DND-41 (cell line): ENCODE measurements around the gene HYAL1.
A peak's percentile ranks its signal among the peaks of the same experiment; 100 is the strongest.
"Not testable (repeated sequence)": the region's sequence is repeated elsewhere in the genome, so short reads cannot be mapped to it uniquely, and the experiment has no call there.

ENCODE experiments used
- ATAC-seq: fragments of 200-7000 bp; cut with Tn5 transposase; 3 replicates; pipeline ENCODE4 v1.9.1; 2021; ENCODE audit warnings: low read depth; ENCODE audit not compliant: insufficient read depth
- DNase-seq: peaks from one replicate; pipeline ENCODE4 v3.0.0-alpha.2; 2020
- H2AFZ ChIP-seq: 2 replicates; pipeline ENCODE4 v1.6.0; 2012; ENCODE audit warnings: low read depth, low read length
- H3K27ac ChIP-seq: 2 replicates; pipeline ENCODE4 v1.5.1; 2012; ENCODE audit warnings: low read length, inconsistent platforms
- H3K27me3 ChIP-seq: fragments of 200-600 bp; sonication (generic); 2 replicates; pipeline ENCODE4 v1.6.0; 2012; ENCODE audit warnings: low read length, mild to moderate bottlenecking, inconsistent platforms; ENCODE audit not compliant: insufficient read depth, poor library complexity
- H3K36me3 ChIP-seq: 2 replicates; pipeline ENCODE4 v1.5.1; 2012; ENCODE audit warnings: low read length, inconsistent platforms; ENCODE audit not compliant: insufficient read depth
- H3K4me1 ChIP-seq: 2 replicates; pipeline ENCODE4 v1.5.1; 2012; ENCODE audit warnings: mild to moderate bottlenecking, low read length; ENCODE audit not compliant: insufficient read depth
- H3K4me2 ChIP-seq: 2 replicates; pipeline ENCODE4 v1.6.0; 2012; ENCODE audit warnings: mild to moderate bottlenecking, moderate library complexity, low read length, inconsistent platforms; ENCODE audit not compliant: insufficient read depth
- H3K4me3 ChIP-seq, 2 experiments: fragments of 200-600 bp in 1 of 2; shearing (Covaris generic) in 1 of 2; 2 replicates each; pipeline ENCODE4 v1.5.1; 2012 to 2016; ENCODE audit warnings: inconsistent platforms in 2 of 2, low read length in 2 of 2, mild to moderate bottlenecking in 2 of 2, low read depth in 1 of 2, moderate library complexity in 1 of 2
- H3K79me2 ChIP-seq: 2 replicates; pipeline ENCODE4 v1.6.0; 2012; ENCODE audit warnings: low read length, inconsistent platforms; ENCODE audit not compliant: insufficient read depth
- H3K9ac ChIP-seq: 2 replicates; pipeline ENCODE4 v1.6.0; 2012; ENCODE audit warnings: low read depth, mild to moderate bottlenecking, inconsistent platforms, low read length, moderate library complexity
- H3K9me3 ChIP-seq: 2 replicates; pipeline ENCODE4 v1.5.1; 2012; ENCODE audit warnings: low read length, moderate library complexity, mild to moderate bottlenecking, inconsistent platforms; ENCODE audit not compliant: insufficient read depth, severe bottlenecking
- H4K20me1 ChIP-seq: 2 replicates; pipeline ENCODE4 v1.6.0; 2012; ENCODE audit warnings: low read length; ENCODE audit not compliant: insufficient read depth
- CTCF ChIP-seq: IDR thresholded peaks from 2 replicates; pipeline ENCODE4 v1.5.1; 2012; ENCODE audit warnings: borderline replicate concordance, low read length, moderate library complexity, mild to moderate bottlenecking; ENCODE audit not compliant: poor library complexity, severe bottlenecking; ENCODE audit errors: extremely low read depth
- EZH2 ChIP-seq: IDR thresholded peaks from 3 replicates; pipeline ENCODE4 v1.6.1; 2012; ENCODE audit warnings: borderline replicate concordance, low read depth, mild to moderate bottlenecking, moderate library complexity, low read length, inconsistent platforms; ENCODE audit not compliant: severe bottlenecking

The HYAL1 gene

GRCh38 chr3:50287262-50287661 is 16.1 kb downstream of the HYAL1 start:
- DNase-seq, result no peak
- H3K36me3 ChIP-seq, result peaks cover 46% of the 10 kb centered on the region

GRCh38 chr3:50286322-50287227 is 16.8 kb downstream of the HYAL1 start:
- no peak overlapping the region for H2AFZ ChIP-seq
- no peak for DNase-seq
- H3K4me1 ChIP-seq, result peaks cover 19% of the 10 kb centered on the region
- H3K4me2 ChIP-seq, result no peak overlapping the region
- H3K27ac ChIP-seq, result no peak overlapping the region
- no peak overlapping the region for H3K9ac ChIP-seq
- H4K20me1 ChIP-seq, result peaks cover 26% of the 10 kb centered on the region; the same call in 1 of the 2 replicates
- no peaks in the 10 kb centered on the region for H3K27me3 ChIP-seq
- H3K79me2 ChIP-seq, result peaks cover 21% of the 10 kb centered on the region
- H3K36me3 ChIP-seq, result peaks cover 46% of the 10 kb centered on the region
- ATAC-seq, result 0 out of 3 replicates have a peak, but pooled peaks have one; percentile 20
- H3K9me3 ChIP-seq, result no peaks in the 10 kb centered on the region
- H3K4me3 ChIP-seq, result no peak overlapping the region
- TF ChIP-seq CTCF, result no peak

More at GRCh38 chr3:50287262-50287661, 16.1 kb downstream of the HYAL1 start:
- Histone ChIP-seq H3K9me3 (no peaks in the 10 kb centered on the region), H2AFZ (no peak overlapping the region), H3K4me1 (peaks cover 21% of the 10 kb centered on the region), H4K20me1 (peaks cover 26% of the 10 kb centered on the region; the same call in 1 of the 2 replicates), H3K4me3 (no peak overlapping the region), H3K4me2 (no peak overlapping the region), H3K9ac (no peak overlapping the region), H3K27ac (no peak overlapping the region), H3K27me3 (no peaks in the 10 kb centered on the region), H3K79me2 (peaks cover 28% of the 10 kb centered on the region)
- no peak for ATAC-seq
- TF ChIP-seq EZH2 (no peak), CTCF (no peak)

GRCh38 chr3:50284121-50284520 is 19.3 kb downstream of the HYAL1 start:
- H3K4me3 ChIP-seq, H3K4me1 ChIP-seq, H3K9ac ChIP-seq, H3K27me3 ChIP-seq, H2AFZ ChIP-seq, H3K9me3 ChIP-seq, H3K79me2 ChIP-seq, ATAC-seq, DNase-seq, H3K4me2 ChIP-seq, H3K27ac ChIP-seq: not testable (repeated sequence)
- Histone ChIP-seq H3K36me3 (peaks cover 29% of the 10 kb centered on the region), H4K20me1 (peaks cover 13% of the 10 kb centered on the region; the same call in 1 of the 2 replicates)

- H2AFZ ChIP-seq, result no peak overlapping the region
- no peaks in the 10 kb centered on the region for H3K79me2 ChIP-seq
- H3K36me3 ChIP-seq, result no peaks in the 10 kb centered on the region
- no peak for TF ChIP-seq CTCF
- no peak for TF ChIP-seq EZH2
- DNase-seq (no peak), ATAC-seq (no peak)
- no peaks in the 10 kb centered on the region for H4K20me1 ChIP-seq
- H3K27me3 ChIP-seq, result peaks cover 21% of the 10 kb centered on the region
- no peaks in the 10 kb centered on the region for H3K9me3 ChIP-seq
- H3K4me2 ChIP-seq, result no peak overlapping the region
- no peak overlapping the region for H3K9ac ChIP-seq
- H3K4me1 ChIP-seq, result no peaks in the 10 kb centered on the region
- no peak overlapping the region for H3K27ac ChIP-seq
- H3K4me3 ChIP-seq, result no peak overlapping the region
Measured at GRCh38 chr3:50279255-50280016, 23.9 kb downstream of the HYAL1 start.
